HG02610 (cell line): ENCODE results near the gene ABLIM1.

Experiments used
- ATAC-seq: cut with Tn5 transposase; IDR thresholded peaks from one replicate; pipeline ENCODE4 v1.9.1; 2021; ENCODE audit warnings: mild to moderate bottlenecking, moderate library complexity; ENCODE audit not compliant: unreplicated experiment

ABLIM1 gene

GRCh38 chr10:114648368-114648767 lies 9.7 kb downstream of the ABLIM1 start:
- ATAC-seq: no peak

DNA sequence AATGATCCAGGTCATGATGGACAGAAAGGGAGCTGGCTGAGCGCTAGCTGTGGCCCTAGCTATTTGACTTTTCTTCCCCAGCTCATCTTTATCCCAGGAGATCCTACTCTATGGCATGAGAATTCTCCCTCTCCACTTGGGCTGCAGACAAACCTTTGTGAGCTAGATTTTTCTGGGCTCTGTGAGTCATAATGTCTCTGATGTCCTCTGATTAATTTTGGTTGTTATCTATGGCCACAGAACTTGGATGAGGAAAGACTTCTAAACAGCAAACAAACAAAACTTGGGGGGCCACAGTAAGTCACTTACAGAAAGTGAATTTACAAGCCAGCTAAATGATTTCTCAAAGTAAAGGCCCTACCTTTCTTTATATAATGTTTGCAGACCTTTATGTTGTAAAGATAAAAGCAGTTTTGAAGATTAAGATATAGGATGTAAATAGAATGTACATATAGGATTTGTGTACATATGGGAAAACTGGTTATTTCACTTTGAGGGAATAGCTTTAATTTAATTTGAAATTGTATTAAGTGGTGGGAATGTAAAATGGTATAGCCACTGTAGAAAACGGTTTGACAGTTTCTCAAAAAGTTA lies 10.4 kb downstream of the ABLIM1 start:
- ATAC-seq: no peak

- no peak for ATAC-seq
These were observed 11.6 kb downstream of the ABLIM1 start for GRCh38 chr10:114646426-114646825.

GRCh38 chr10:114645706-114646105 lies 12.4 kb downstream of the ABLIM1 start:
- ATAC-seq: no peak

- ATAC-seq: no peak
These were observed 14.9 kb downstream of the ABLIM1 start for GRCh38 chr10:114643158-114643557.

- ATAC-seq: no peak
These were observed 15.3 kb downstream of the ABLIM1 start for GRCh38 chr10:114642729-114643128.

DNA sequence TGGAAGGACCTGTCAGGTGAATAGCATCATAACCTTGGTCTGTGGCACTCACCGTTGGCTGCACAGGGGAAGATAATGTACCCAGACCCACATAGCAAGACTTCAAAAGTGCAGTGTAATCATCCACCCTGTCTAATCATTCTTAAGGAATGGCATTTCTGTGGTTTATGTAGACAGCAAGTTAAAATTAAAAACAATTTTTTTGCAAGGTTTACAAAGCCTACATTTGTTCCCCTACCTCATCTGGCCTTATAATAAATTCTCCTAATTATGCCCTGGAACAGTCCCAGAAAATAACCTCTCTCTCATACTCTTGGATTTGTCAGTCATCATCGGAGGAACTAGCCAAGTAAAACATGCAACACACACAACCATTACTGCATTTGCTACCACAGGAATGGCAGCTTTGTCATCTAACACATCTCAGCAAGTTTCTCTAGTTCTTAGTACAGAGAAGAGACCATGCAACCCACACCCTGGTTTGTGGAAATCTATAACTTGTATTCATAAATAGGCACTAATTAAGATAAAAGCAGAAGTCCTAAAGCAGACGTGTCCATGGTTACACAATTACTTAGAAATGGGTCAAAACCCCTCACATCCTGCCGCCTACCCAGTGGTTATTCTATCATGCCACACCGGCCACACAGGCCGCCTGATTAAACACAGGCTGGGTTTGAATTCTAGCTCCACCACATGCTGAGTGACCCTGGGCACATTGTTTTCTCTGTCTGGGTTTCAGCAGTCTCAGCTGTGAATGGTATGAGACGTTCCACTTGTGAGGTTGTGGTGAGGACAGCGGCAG lies 19.1 kb downstream of the ABLIM1 start:
- no peak for ATAC-seq

DNA sequence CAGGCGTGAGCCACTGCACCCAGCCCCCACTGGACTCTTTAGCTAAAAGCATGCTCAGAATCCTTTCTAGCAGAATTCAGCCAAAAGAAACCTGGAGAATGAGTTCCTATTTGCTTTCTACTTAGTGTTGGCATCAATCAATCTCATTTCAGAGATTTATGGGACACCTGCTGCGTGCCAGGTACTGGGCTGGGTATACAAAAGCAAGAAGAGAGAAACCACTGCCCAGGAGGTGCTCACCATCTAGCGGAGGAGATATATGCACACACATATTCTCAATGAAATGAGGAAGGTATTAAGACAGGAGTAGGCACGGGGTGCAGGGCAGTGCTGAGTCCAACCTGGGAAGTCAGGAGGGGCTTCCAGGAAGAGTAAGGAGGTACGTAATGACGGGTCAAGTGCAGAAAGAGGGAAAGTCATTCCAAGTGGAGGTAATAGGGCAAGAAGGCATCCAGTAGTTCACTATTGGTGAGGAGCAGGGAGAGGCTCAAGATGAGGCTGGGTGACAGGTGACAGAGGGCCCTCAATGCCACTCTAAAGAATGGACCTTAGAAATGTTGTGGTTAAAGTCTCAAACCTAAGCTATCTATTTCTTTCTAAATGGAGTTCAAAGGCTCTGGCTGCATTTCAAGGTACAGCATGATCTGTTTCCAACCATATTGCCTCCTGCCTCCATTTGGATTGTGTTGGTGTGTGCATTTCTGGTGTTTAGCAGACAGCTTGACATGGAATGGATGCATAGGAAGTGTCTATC lies 22.1 kb downstream of the ABLIM1 start:
- no peak for ATAC-seq

DNA sequence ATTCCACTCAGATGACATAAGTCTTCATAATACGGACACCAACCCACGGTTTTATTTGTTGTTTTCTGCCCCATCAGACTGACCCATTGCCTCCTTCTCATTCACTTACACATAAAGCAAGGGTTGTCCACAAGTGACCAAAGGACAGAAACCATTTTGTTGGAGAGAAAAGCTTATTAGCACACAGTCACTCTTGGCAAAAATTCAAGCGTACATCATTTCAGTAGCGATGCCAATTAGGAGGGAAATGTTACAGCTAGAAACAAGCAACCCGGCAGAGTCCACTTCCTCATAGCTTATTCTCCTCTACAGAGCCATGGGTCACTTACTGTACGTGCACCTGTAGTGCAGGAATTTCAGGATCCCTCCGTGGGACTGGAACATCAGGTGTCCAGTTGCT lies 23.0 kb downstream of the ABLIM1 start:
- no peak for ATAC-seq

- ATAC-seq: no peak
These were observed 23.5 kb downstream of the ABLIM1 start for GRCh38 chr10:114634609-114634979.

DNA sequence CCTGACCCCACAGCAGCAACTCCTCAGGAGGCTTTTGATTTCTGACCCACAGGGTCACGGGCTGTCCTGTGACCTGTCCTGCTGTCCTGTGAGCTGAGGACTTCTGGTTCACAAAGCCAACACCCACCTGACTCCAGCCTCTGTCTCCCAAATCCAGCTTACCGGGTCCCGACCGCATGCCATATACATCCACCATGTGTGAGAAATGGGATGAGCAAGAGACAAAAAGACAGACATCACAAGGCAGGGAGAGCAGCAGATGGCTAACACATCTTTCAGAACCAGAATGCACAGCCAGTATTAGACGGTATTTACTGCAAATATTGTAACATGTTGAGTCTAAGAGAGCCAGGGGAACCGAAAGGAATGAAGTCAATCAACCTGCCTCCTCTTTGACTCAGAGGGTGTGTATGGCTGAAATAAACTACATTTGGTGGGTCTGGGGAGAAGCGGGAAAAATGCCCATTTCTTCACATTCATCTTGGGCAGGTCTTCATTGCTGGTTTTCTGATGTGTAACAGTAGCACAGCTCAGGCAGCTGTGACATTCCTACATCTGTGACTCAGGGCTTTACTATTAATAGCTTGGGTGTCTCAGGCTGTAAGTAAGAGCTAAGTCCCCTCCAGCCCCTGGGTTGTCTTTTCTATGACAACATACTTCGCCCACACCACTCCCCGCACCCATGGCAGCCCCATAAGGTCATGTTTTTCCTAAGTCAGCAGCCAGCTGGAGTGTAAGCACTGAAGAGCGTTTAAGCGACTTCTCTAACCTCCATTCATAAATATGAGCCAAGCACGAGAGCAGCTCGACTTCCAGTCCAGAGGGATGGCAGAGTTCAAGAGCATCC lies 25.0 kb downstream of the ABLIM1 start:
- no peak for ATAC-seq

- no peak for ATAC-seq
These were observed 26.2 kb downstream of the ABLIM1 start for GRCh38 chr10:114631666-114632417.

GRCh38 chr10:114631090-114631665 lies 26.9 kb downstream of the ABLIM1 start:
- ATAC-seq: no peak

GRCh38 chr10:114629824-114630730 lies 28.0 kb downstream of the ABLIM1 start:
- no peak for ATAC-seq

GRCh38 chr10:114629083-114629823 lies 28.8 kb downstream of the ABLIM1 start:
- no peak for ATAC-seq

DNA sequence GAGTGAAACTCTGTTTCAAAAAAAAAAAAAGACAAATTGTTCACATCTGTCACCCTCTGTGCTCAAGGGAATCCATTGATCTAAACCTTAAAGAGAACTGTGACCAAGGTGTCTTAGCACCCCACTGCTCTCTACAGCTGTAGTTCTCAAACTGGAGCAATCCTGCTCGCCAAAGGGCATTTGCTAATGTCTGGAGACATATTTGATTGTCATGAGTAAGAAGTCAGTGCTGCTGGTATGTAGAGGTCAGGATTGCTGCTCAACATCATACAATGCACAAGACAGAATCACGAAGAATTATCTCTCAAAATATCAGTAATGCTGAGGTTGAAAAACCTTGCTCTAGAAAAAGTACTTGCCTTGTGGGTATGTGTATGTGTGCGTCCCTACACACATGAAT lies 30.0 kb downstream of the ABLIM1 start:
- ATAC-seq: no peak

DNA sequence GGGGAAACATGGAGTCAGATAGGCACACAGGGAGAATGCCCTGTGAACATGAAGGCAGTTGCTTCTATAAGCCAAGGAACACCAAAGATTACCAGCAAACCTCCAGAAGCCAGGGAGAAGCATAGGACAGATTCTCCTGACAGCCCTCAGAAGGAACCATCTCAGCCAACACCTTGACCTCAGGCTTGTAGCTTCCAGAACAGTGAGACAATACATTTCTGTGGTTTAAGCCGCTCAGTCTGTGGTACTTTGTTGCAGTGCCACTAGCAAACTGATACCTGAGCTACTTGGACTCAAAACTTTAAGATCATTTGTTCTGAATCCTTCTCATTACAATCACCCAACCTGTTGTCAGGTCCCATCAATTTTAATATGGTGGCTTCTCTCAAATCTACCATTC lies 31.2 kb downstream of the ABLIM1 start:
- ATAC-seq: no peak
